GDM1 (cell line): Measurements from ENCODE around the gene CFAP251.
A peak's percentile ranks its signal among the peaks of the same experiment; 100 is the strongest.

Experiments used
- DNase-seq: peaks from one replicate; lab custom pipeline; 2025; lab: John Stamatoyannopoulos, UW

CFAP251 gene

DNA sequence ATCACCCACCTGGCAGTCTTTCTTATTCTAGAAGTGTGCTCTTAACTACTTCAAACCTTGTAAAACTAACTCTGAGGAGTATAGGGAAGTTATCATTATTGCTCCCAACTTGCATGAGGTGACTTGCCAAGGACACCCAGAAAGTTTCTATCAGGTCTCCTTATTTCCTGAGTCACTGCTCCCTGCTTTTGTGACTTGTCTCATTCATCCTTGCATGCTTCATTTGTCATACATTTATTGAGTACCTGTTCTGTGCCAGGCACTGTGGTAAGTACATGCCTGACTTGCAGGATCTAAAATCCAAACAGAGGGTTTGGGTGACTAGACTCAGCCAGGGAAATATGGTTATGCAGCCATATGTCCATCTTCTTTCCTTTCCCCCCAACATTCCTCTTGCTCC, 25.5 kb downstream of the CFAP251 start:
- DNase-seq = no peak

DNA sequence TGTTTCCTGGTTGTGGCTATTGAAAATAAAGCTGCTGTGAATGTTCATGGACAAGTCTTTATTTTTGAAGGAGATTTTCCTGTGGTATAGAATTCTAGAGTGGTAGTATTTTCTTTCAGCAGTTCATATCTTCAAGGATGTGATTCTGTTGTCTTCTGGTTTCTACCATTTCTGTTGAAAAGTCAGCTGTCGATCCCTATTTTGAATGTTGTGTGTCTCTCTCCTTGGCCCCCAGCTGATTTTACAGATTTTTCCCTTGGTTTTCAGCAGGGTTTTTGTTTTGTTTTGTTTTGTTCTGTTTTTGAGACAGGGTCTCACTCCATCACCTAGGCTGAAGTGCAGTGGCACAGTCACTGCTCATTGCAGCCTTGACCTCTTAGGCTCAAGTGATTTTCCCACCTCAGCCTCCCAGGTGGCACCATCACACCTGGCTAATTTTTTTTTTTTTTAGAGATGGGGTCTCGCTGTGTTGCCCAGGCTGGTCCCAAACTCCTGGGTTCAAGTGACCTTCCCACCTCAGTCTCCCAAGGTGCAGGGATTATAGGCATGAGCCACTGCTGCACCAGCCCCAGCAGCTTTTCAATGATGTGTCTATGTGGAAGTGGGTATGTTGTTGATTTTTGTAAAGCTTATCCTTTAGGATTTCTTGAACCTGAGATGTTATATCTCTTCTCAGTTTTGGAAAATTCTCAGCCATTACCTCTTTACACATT, 28.1 kb downstream of the CFAP251 start:
- no peak for DNase-seq

- no peak for DNase-seq
These were observed 29.6 kb downstream of the CFAP251 start for GRCh38 chr12:121947981-121948380.

DNA sequence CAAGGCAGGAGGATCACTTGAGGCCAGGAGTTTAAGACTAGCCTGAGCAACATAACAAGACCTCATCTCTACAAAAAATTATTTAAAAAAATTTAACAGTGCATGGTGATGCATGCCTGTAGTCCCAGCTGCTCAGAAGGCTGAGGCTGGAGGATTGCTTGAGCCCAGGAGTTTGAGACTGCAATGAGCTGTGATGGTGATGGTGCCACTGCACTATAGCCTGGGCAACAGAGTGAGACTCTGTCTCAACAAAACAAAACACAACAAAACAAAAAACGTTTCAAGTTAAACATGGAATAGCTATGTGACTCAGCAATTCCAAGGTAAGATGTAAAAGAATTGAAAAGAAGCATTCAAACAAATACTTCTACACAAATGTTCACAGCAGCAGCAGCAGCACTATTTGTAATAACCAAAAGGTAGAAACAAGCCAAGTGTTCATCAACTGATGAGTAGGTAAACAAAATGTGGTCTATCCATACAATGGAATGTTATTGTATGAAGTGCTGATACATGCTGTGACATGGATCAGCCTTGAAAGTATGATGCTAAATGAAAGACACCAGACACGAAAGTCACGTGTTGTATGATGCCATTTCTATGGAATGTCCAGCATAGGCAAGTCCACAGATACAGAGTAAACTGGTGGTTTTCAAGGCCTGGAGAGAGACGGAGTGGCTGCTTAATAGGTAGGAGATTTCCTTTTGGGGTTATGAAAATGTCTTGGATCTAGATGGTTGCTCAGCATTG, 31.4 kb downstream of the CFAP251 start:
- no peak for DNase-seq

GRCh38 chr12:121953117-121953692, 34.8 kb downstream of the CFAP251 start:
- DNase-seq = no peak

DNA sequence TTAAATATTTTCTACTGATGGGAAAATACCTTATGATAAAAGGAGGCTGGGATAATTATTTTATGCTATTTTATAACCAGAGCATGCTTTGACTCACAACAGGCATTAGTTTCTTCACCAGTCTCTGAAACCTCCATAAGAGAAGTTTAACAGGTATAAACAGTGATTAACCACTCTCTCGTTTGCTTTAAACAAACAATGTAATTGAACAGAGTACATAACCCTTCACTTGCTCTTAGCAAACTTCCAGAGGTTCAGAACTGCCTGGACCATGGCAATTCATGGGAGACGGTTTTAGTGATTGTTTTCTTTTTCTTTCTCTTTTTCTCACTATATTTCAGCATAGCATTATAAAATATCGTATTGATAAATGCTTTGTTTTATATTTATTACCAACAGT, 35.3 kb downstream of the CFAP251 start:
- DNase-seq = no peak

DNA sequence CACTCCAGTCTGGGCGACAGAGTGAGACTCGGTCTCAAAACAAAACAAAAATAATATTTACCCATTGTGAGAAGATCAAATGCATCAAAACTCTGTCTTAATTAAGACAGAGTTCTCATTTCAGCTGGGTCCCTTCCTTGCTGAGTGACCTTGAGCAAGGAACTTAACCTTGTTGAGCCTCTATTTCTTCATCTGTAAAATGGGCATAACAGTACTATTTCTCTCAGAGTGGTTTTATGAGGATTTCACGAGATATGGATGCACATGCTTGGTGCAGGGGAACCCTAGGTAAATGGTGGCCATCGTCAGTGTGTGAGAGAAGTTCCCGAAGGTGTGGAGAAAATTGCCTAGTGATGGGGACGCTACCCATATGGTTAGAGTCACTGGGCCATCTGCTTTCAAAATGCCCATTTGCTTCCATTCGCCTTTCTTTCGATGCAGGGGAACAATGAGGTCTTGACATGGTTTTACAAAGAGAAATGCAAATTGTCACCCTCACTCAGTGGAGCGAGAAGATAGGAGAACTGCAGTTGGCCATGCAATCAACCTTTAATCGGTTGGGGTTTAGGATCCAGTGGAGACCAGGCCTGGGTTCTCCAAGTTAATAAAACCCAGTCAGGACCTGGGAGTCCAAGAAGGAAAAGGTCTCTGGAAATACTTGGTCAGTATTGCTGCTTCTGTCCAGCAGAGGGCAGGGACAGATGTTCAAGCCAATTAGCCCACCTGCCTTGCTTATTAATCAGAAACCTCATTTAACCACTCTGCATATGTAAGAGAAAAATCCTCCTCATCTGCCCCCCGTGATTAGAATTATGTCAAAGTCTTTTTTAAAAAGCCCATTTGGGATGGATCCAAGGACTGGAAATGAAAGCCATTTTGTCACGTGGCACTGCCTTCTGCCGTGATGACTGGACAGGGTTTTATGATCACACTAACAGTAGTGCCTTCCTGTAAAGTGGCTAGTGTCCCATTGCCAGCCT, 37.2 kb downstream of the CFAP251 start:
- DNase-seq = no peak

- DNase-seq = no peak
These were observed 39.6 kb downstream of the CFAP251 start for GRCh38 chr12:121957861-121958515.

GRCh38 chr12:121958541-121959240, 40.3 kb downstream of the CFAP251 start:
- DNase-seq = no peak

DNA sequence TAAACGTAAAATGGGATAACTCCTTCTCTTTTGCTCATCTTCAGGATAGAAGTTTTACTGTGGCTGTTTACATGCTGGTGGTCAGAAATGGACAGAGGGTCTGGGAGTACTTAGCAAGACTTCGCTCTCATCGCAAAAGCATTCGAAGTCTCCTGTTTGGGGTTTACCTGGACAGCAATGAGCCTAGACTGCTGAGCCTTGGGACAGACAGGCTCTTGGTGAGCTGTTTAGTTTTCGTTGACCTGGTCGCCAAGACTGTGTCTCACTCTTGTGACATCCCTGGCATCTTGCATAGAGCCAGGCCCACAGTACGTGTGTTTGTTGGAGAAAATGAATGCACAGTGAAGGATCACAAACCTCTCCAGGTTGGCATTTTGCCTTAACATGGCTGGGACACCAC, 42.1 kb downstream of the CFAP251 start:
- DNase-seq = no peak

DNA sequence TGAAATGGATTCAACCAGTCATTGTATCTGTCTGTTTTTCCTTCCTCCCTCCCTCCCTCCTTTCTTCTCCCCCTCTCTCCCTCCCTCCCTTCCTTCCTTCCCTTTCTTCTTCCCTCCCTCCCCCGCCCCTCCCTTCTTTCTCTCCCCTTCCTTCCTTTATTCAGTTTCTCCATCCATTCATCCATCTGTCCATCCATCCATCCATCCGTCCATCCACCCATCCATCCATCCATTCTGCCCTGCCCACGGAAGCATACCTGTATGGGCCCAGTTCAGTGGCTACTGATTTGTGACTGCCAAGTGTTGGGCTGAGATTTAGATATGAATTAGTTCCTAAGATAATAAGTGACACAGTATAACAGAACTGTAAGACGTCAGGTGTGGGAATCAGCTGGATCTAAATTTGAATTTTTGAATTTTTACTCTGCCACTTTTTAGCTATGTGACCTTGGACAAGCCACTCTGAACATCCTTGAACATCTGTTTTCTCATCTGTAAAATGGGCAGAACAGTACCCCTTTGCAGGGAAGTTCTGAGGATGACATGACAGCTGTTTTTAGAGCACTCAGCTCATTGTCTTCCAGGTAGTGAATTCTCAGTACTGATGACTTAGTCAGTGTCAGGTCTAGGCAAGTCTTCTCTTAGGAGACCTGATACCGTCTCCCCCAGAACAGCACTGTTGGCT, 42.9 kb downstream of the CFAP251 start:
- no peak for DNase-seq

GRCh38 chr12:121963341-121964018, 45.1 kb downstream of the CFAP251 start:
- DNase-seq = no peak

DNA sequence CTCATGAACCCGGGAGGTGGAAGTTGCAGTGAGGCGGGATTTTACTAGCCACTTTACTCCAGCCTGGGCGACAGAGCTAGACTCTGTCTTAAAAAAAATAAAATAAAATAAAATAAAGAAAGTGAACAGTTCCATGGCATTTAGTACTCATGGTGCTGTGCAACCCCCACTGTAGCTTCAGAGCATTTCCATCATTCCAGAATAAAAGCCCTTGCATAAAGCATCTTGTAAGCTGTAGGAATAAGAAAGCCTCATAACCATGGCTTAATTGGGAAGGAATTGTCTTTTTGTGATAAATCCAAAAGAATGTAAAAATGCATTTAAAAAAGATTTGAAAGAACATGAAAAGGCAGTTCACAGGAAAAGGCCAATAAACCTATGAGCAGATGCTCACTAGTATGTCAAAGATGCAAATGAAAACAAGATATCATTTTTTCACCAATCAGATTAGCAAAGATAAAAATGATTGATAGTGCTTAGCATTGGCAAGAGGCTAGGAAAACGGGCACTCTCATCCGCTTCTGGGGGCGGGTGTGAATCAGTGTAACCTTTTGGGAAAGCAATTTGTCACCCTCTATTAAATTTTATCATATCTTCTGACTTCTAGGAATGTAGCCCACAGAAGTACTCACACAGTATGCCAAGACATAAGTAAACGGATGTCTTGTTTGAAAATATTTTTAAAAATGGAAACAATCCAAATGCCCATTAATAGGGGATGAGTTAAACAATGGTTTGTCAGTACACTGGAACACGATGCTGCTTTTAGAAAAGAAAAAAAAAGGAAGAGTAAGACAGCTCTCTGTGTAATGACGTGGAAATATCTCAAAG, 46.6 kb downstream of the CFAP251 start:
- DNase-seq = no peak

- no peak for DNase-seq
These were observed 48.6 kb downstream of the CFAP251 start for GRCh38 chr12:121966959-121967358.

- DNase-seq = peak; percentile 85
These were observed 50.5 kb downstream of the CFAP251 start for GRCh38 chr12:121968876-121969275.

DNA sequence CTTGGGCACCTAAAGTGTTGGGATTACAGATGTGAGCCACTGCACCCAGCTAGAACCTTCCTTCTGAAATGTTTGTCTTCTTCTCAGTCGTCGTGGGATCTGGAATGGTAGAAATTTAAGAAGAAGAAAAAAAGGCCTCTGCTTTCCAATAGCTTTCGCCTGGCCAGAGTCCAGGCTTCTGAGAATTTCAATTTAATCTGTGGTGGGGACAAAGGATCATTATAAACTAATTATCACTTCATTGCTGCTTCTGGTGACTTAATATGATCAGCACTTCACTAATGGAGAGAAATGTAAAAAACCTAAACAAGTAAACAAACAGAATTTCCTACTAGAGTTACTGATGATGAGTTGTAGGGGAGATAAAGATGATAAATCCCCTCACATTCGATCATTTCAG, 51.3 kb downstream of the CFAP251 start:
- DNase-seq = no peak

GRCh38 chr12:121970581-121971300, 52.3 kb downstream of the CFAP251 start:
- no peak for DNase-seq
